ENCODE data around the gene ETS1.

Gene ETS1

GRCh38 chr11:128627666-128628324 is 40.4 kb upstream of the ETS1 start:
- Histone ChIP-seq H3K4me3 (ENCODE audit: severe bottlenecking) (no peak overlapping the region), H3K9me3 (ENCODE audit: severe bottlenecking) (no peaks in the 10 kb centered on the region), H3K27ac (ENCODE audit: poor library complexity, severe bottlenecking) (no peak overlapping the region), H3K36me3 (ENCODE audit: low read depth) (no peaks in the 10 kb centered on the region), H3K4me1 (ENCODE audit: insufficient read depth, poor library complexity, severe bottlenecking) (no peaks in the 10 kb centered on the region), H3K27me3 (ENCODE audit: insufficient read depth, poor library complexity, severe bottlenecking) (no peaks in the 10 kb centered on the region)
- no peak for DNase-seq (ENCODE audit: low spot score)
- TF ChIP-seq CTCF (IDR thresholded peaks at IDR 0.05; ENCODE audit: poor library complexity, severe bottlenecking), result no peak
- no peak for ATAC-seq (ENCODE audit: low read depth)

GRCh38 chr11:128626913-128627665 is 39.7 kb upstream of the ETS1 start:
- Histone ChIP-seq H3K4me1 (ENCODE audit: insufficient read depth, poor library complexity, severe bottlenecking) (no peaks in the 10 kb centered on the region), H3K27ac (ENCODE audit: poor library complexity, severe bottlenecking) (no peak overlapping the region), H3K9me3 (ENCODE audit: severe bottlenecking) (no peaks in the 10 kb centered on the region), H3K27me3 (ENCODE audit: insufficient read depth, poor library complexity, severe bottlenecking) (no peaks in the 10 kb centered on the region), H3K36me3 (ENCODE audit: low read depth) (no peaks in the 10 kb centered on the region), H3K4me3 (ENCODE audit: severe bottlenecking) (no peak overlapping the region)
- no peak for TF ChIP-seq CTCF (IDR thresholded peaks at IDR 0.05; ENCODE audit: poor library complexity, severe bottlenecking)
- ATAC-seq (ENCODE audit: low read depth), result no peak
- no peak for DNase-seq (ENCODE audit: low spot score)

- Histone ChIP-seq H3K27me3 (ENCODE audit: insufficient read depth, poor library complexity, severe bottlenecking) (no peaks in the 10 kb centered on the region), H3K4me1 (ENCODE audit: insufficient read depth, poor library complexity, severe bottlenecking) (no peaks in the 10 kb centered on the region)
- TF ChIP-seq CTCF (IDR thresholded peaks at IDR 0.05; ENCODE audit: poor library complexity, severe bottlenecking), result no peak
Observed at GRCh38 chr11:128625746-128626145, 38.4 kb upstream of the ETS1 start.

GRCh38 chr11:128625326-128625725 is 38.0 kb upstream of the ETS1 start:
- no peaks in the 10 kb centered on the region for H3K27me3 ChIP-seq (ENCODE audit: insufficient read depth, poor library complexity, severe bottlenecking)
- no peaks in the 10 kb centered on the region for H3K9me3 ChIP-seq (ENCODE audit: severe bottlenecking)
- no peak for TF ChIP-seq CTCF (IDR thresholded peaks at IDR 0.05; ENCODE audit: poor library complexity, severe bottlenecking)
- H3K4me3 ChIP-seq (ENCODE audit: severe bottlenecking), result no peak overlapping the region
- H3K27ac ChIP-seq (ENCODE audit: poor library complexity, severe bottlenecking), result no peak overlapping the region
- H3K4me1 ChIP-seq (ENCODE audit: insufficient read depth, poor library complexity, severe bottlenecking), result no peaks in the 10 kb centered on the region
- no peaks in the 10 kb centered on the region for H3K36me3 ChIP-seq (ENCODE audit: low read depth)
- no peak for ATAC-seq (ENCODE audit: low read depth)
- DNase-seq (ENCODE audit: low spot score), result no peak

More at GRCh38 chr11:128625746-128626145, 38.4 kb upstream of the ETS1 start:
- H3K4me3 ChIP-seq (ENCODE audit: severe bottlenecking), result no peak overlapping the region
- H3K9me3 ChIP-seq (ENCODE audit: severe bottlenecking), result no peaks in the 10 kb centered on the region
- no peaks in the 10 kb centered on the region for H3K36me3 ChIP-seq (ENCODE audit: low read depth)
- DNase-seq (ENCODE audit: low spot score), result no peak
- ATAC-seq (ENCODE audit: low read depth), result no peak
- no peak overlapping the region for H3K27ac ChIP-seq (ENCODE audit: poor library complexity, severe bottlenecking)
